ENCODE data around the gene AMPD2.

Gene AMPD2

GRCh38 chr1:109617291-109617801 is 2.3 kb upstream of the AMPD2 start:
- no peak for DNase-seq

- no peak for DNase-seq
Observed at GRCh38 chr1:109618661-109619575, 719 bp upstream of the AMPD2 start.

- DNase-seq = no peak
Observed at GRCh38 chr1:109620401-109620791, 759 bp downstream of the AMPD2 start.

- DNase-seq = peak; percentile 49
Observed at GRCh38 chr1:109620841-109621286, 1.2 kb downstream of the AMPD2 start.

GRCh38 chr1:109621379-109622136 is 1.9 kb downstream of the AMPD2 start:
- DNase-seq = no peak

GRCh38 chr1:109622137-109622892 is 2.7 kb downstream of the AMPD2 start:
- no peak for DNase-seq

GRCh38 chr1:109622895-109623294 is 3.3 kb downstream of the AMPD2 start:
- no peak for DNase-seq

GRCh38 chr1:109623601-109624161 is 4.0 kb downstream of the AMPD2 start:
- DNase-seq = no peak

- no peak for DNase-seq
Observed at GRCh38 chr1:109624201-109625010, 4.8 kb downstream of the AMPD2 start.

GRCh38 chr1:109625176-109625575 is 5.5 kb downstream of the AMPD2 start:
- DNase-seq = no peak

- DNase-seq = no peak
Observed at GRCh38 chr1:109625601-109626560, 6.2 kb downstream of the AMPD2 start.

GRCh38 chr1:109626682-109627408 is 7.2 kb downstream of the AMPD2 start:
- DNase-seq = no peak

GRCh38 chr1:109627692-109628399 is 8.2 kb downstream of the AMPD2 start:
- DNase-seq = no peak

- no peak for DNase-seq
Observed at GRCh38 chr1:109628540-109629321, 9.1 kb downstream of the AMPD2 start.

- no peak for DNase-seq
Observed at GRCh38 chr1:109629372-109630030, 9.9 kb downstream of the AMPD2 start.

GRCh38 chr1:109630081-109630897 is 10.7 kb downstream of the AMPD2 start:
- no peak for DNase-seq

All from GOT3 (cell line).